DMS53 treated with DMSO at 0.1 percent for 48 hours (cell line): ENCODE results near the gene PHKA1.
"Not testable (repeated sequence)": the region's sequence is repeated elsewhere in the genome, so short reads cannot be mapped to it uniquely, and the experiment has no call there.

Experiments
- DNase-seq: peaks from one replicate; lab custom pipeline; 2025; ENCODE audit not compliant: unreplicated experiment; lab: John Stamatoyannopoulos, UW

Gene PHKA1

DNA sequence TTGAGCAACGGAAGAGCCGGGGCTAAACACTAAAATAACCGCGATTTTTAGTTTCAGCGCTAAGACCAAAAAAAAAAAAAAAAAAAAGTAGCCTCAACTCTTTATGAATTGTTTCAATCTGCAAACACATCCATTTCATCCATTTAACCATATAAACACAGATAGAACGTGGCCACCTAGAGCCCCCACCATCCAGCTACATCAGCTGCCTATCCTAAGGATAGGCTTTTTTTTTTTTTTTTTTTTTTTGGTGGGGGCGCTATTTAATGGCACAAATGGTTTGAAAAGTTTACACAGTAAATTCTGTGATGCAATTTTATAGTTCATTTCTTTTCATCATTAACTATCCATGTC lies 141.0 kb downstream of the PHKA1 start:
- DNase-seq = no peak

DNA sequence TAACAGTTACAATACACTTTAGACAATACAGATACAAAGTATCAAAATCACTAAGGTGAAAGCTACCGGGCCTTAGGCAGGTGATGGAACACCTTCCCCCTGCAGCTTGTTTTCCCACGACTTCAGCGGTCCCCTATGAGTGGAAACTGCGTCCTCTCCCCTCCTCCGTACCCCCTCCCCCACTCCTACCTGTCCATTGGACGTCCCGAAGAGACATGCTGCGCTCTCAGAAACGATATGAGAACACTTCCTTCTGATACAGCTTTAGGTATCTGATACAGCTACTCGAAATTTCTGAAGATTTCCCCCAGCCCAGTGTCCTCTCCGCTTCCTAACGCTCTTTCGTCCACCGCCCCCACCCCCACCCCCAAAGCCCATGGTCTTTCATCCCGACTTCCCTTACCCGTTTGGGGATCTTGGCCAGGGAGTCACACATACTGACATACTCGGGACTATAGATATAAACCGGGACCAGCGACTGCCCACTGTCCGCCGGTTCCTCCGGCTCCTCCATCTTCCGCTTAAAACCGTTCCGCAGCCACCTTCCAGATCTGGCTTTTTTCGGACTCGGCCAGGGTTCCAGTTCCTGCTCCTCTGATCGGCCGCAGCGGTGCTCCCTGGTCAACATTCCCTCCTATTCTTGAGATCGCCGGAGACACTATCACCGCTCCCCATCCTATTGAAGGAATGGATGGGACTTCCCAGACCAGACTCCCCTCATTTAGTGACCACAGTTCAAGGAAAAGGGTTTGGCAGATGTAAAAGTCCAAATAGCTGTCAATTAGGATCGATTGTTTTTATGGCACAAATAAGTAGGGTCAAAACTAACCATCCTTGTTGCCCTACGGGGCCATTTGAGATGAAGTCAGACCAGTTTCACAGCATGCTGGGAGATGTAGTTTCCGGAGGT lies 141.6 kb downstream of the PHKA1 start, which contains the start of gene HDAC8:
Gene HDAC8 (minus strand): TSS at position 596 of the 910 bp plus-strand sequence. CDS start 82 bp downstream, at position 514.
- peak; percentile 80 for DNase-seq

DNA sequence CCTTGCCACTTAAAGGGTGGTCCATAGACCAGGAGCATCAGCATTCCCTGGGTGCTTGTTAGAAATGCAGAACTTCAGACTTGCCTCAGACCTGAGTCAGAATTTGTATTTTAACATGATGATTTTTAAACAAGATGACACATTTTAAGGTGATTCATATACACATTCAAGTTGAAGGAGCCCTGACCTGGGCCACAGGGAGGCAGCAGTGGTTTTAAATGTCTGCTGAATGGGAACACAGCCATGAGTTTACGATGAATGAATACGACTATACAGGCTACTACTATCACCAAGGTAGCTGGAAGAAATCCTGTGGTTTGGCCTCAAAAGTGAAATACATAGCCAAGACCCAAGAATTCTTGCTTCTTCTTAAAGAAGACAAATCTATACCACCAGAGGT lies 144.3 kb downstream of the PHKA1 start:
- DNase-seq = no peak

DNA sequence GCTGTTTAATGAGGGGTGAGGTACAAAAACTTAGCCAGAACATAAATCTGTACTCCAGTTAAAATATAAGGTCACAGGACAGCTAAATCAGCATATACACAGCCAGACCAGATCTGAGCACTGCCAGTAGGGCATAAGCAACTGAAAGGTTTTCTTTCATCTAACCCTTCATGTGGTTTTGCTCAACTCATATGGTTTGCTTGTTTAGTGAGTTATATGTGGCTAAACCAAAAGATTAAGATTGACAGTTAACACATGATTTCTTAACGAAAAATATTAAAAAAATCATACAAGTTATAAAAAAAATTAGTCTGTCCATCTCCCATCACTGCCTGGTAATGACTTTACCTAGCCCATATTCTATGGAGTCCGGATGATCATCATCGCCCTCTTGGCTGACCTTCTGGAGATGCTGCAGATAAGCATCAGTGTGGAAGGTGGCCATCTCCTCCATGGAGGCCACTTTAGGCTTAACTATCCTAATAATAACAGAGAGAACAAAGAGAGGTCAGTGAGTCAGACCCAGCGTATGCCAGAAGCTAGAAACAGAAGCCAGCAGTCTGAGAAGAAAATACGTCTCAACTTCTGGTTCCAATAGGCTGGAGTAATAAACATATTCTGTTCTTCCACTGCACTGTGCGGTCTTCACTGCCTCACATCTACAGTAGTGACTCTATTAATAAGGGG lies 145.6 kb downstream of the PHKA1 start:
- DNase-seq = no peak

DNA sequence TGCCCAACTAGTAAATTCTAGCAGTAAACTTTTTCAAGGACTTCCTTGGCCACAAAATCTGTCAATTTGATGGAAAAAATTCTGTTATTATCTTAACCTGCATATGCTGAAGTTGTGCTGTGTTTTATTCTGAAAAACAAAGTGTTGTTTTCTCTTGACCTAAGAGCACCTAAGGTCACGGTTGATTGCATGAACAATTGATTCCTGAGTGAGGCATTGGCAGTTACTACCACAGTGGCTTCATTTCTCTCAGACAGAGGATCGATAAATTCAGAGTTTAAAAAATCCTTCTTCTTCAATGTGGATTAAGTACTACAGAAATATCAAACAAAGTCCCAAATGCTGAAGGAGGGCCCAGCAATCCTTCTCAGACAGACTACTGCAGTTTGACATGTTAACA lies 147.7 kb downstream of the PHKA1 start:
- no peak for DNase-seq

DNA sequence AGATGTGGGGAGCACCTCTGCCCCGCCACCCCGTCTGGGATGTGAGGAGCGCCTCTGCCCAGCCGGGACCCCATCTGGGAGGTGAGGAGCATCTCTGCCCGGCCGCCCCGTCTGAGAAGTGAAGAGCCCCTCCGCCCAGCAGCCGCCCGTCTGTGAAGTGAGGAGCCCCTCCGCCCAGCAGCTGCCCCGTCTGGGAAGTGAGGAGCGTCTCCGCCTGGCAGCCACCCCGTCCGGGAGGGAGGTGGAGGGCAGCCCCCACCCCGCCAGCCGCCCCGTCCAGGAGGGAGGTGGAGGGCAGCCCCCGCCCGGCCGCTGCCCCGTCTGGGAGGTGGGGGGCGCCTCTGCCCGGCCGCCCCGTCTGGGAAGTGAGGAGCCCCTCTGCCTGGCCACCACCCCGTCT lies 154.5 kb downstream of the PHKA1 start:
- DNase-seq = not testable (repeated sequence)

DNA sequence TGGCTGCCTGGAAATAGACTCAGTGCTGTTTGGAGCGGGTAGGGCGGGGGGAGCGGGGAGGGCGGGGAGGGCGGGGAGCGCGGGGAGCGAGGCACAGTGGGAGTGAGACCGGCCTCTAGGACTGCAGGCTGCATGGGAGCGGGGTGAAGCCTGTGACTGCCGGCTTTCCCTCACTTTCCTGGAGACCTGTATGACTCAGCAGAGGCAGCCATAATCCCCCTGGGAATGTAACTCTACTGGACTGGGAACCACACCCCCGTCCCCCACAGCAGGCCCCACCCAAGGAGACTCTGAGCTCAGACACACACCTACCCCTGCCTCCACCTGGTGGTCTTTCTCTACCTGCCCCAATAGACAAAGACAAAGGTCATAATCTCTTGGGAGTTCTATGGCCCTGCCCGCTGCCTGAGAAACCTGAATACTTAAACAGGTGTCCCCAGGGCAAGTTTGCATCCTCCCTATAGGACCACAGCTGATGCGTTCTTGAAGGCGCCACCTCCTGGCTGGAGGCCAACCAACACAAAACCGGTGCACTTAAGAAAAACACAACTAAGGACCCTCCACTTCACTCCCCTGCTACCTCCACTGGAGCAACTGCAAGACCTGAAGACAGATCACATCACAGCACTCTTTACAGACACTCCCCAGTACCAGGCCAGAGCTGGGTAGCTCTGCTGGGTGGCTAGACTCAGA lies 159.5 kb downstream of the PHKA1 start:
- no peak for DNase-seq

DNA sequence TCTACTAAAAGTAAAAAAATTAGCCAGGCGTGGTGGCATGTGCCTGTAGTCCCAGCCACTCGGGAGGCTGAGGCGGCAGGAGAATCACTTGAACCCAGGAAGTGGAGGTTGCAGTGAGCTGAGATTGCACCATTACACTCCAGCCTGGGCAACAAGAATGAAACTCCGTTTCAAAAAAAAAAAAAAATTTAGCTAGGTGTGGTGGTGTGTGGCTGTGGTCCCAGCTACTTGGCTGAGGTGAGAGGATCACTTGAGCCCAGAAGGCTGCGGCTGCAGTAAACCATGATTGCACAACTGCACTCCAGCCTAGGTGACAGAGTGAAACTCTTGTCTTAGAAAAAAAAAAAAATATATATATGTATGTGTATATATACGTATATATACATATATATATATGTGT lies 161.7 kb downstream of the PHKA1 start:
- DNase-seq = not testable (repeated sequence)

DNA sequence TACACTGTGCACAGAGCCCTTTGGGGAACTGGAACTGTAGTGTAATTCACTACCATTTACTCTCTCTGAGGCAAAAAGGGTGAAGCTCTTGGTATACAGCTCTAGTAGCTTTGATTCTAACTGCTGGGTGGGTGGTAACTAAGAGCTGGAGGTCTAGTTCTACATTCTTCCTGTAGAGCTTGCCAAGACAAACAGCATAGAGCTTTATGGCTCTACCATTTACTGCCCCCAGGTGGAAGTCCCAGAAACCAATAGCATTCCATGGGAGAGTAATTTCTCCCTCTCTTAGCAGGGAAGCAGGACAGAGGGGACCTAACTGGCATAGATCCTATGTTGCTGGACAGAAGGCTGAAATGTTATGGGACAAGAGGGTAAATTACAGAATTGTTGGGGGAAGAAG lies 168.1 kb downstream of the PHKA1 start:
- no peak for DNase-seq

DNA sequence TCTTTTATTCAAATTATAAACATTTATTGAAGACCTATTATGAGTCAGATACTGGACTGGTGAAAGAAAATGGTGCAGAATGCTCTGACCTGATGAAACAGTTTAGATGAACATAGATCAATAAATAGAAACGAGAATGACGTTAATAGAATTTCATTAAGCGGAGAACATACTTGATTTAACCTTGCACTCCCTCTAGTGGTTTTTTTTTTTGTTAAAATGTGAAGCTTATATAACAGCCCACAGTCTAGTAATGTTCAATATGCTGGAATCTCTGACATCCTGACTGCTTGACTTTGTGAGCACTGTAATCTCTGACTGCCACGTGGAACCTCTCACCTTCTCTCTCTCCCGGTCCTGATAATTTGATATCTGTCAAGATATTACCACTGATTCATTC lies 173.8 kb downstream of the PHKA1 start:
- no peak for DNase-seq

DNA sequence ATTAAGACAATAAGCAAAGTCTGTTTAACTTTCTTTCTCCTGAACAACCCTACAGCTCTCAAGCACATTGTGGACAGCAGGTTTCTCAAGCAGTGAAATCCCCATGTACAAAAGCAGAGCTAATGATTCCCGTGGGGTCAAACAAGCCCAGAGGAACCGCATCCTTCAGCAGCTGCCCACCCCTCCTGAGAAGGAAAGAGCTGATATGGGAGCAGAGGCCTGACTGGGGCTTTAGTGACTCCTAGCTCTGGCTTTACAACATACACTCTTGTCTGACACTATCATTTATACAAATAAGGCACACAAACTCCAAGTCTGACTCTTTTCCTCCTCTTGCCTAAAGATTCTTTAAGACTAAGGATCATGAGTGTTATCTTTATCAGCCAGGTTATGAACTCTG lies 174.3 kb downstream of the PHKA1 start:
- DNase-seq = no peak

DNA sequence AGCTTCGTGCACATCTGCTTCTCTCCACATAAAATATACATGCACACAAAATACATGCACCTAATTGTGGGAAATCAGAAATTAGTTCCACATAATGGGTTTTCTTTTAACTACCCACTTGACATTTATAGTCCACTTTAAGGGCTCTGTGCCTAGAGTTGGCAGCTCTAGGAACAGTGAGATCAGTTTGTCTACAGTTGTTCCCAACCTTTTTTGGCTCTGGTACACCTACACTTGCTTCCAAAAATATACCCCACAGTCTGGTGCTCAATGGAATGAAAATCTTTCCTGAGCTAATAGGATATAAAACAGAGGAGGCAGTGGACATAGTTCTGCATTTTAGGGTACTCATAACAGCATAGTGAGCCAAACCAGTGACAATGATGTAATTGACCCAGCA lies 177.6 kb downstream of the PHKA1 start:
- DNase-seq = no peak

DNA sequence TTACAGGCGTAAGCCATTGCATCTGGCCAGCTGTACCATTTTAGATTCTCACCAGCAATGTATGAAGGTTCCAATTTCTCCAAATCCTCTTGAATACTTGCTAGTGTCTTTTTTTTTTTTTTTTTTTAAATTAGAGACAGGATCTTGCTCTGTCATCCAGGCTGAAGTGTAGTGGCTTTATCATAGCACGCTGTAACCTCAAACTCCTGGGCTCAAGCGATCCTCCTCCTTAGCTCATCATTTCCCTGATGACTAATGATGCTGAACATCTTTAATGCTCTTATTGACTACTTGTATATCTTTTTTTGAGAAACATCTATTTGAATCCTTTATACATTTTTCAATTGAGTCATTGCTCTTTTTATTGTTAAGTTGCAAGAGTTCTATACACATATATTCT lies 181.7 kb downstream of the PHKA1 start:
- no peak for DNase-seq
